Measurements from ENCODE around the gene PCDHGA12. TPM values are rescaled to one million over a fixed set of nuclear protein-coding genes. Genes with fewer than 3 reads are reported as not detected.
"Not testable (repeated sequence)": the region's sequence is repeated elsewhere in the genome, so short reads cannot be mapped to it uniquely, and the experiment has no call there.

Gene PCDHGA12
- total RNA-seq, 4 donors from 2014 or later, result 3.4 to 9.1 (median 6.3) TPM

DNA sequence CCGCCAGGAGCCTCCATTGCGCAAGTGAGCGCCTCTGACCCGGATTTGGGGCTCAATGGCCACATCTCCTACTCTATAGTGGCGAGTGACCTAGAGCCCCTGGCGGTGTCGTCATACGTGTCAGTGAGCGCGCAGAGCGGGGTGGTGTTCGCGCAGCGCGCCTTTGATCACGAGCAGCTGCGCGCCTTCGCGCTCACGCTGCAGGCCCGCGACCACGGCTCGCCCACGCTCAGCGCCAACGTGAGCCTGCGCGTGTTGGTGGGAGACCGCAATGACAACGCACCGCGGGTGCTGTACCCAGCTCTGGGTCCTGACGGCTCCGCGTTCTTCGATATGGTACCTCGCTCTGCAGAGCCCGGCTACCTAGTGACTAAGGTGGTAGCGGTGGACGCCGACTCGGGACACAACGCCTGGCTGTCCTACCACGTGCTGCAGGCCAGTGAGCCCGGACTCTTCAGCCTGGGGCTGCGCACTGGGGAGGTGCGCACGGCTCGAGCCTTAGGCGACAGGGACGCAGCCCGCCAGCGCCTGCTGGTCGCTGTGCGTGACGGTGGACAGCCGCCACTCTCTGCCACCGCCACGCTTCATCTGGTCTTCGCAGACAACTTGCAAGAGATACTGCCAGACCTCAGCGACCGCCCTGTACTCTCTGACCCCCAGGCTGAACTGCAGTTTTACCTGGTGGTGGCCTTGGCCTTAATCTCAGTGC is 20.6 kb upstream of the PCDHGA12 start:
- TF ChIP-seq, protein P1, sequence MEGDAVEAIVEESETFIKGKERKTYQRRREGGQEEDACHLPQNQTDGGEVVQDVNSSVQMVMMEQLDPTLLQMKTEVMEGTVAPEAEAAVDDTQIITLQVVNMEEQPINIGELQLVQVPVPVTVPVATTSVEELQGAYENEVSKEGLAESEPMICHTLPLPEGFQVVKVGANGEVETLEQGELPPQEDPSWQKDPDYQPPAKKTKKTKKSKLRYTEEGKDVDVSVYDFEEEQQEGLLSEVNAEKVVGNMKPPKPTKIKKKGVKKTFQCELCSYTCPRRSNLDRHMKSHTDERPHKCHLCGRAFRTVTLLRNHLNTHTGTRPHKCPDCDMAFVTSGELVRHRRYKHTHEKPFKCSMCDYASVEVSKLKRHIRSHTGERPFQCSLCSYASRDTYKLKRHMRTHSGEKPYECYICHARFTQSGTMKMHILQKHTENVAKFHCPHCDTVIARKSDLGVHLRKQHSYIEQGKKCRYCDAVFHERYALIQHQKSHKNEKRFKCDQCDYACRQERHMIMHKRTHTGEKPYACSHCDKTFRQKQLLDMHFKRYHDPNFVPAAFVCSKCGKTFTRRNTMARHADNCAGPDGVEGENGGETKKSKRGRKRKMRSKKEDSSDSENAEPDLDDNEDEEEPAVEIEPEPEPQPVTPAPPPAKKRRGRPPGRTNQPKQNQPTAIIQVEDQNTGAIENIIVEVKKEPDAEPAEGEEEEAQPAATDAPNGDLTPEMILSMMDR (IDR thresholded peaks at IDR 0.05), result no peak
- no peak for TF ChIP-seq POLR2A (IDR thresholded peaks at IDR 0.05)
- 24 to 28% methylated on average over 28 to 38 of the region's 64 CpGs for WGBS, 2 donors

DNA sequence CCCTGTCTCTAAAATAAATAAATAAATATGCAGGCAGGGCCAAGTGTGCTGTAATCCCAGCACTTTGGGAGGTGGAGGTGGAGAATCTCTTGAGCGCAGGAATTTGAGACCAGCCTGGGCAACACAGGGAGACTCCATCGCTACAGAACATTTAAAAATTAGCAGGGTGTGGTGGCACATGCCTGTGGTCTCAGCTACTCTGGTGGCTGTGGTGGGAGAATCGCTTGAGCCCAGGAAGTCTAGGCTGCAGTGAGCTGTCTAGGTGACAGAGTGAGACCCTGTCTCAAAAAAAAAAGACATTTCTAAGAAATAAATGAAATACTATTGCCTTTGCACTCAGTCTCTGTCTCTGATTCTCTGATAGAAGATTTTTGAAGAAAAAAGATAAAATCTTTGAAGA is 18.7 kb upstream of the PCDHGA12 start:
- WGBS, 2 donors, result 67 to 69% methylated on average over 3 of the region's 3 CpGs
- no peak overlapping the region for H3K4me3 ChIP-seq (ENCODE audit: low read depth, poor library complexity, severe bottlenecking)
- intact Hi-C loops (cut with DNase I; ENCODE audit: low total_unique reads), result loop anchor here (10.0 kb wide), 1 partner anchor 143 kb away; no protein-coding TSS in a partner anchor
- TF ChIP-seq, protein P1 (IDR thresholded peaks at IDR 0.05), result no peak
- no peak for TF ChIP-seq POLR2A (IDR thresholded peaks at IDR 0.05)
- DNase-seq (ENCODE audit: low spot score in 2 of 2), result no peak

More for the DNA sequence above, 20.6 kb upstream of the PCDHGA12 start:
- DNase-seq (ENCODE audit: low spot score in 2 of 2), result no peak
- H3K4me3 ChIP-seq (ENCODE audit: low read depth, poor library complexity, severe bottlenecking), result no peak overlapping the region
- intact Hi-C loops (cut with DNase I; ENCODE audit: low total_unique reads), result loop anchor here (10.0 kb wide), 1 partner anchor 145 kb away; no protein-coding TSS in a partner anchor

DNA sequence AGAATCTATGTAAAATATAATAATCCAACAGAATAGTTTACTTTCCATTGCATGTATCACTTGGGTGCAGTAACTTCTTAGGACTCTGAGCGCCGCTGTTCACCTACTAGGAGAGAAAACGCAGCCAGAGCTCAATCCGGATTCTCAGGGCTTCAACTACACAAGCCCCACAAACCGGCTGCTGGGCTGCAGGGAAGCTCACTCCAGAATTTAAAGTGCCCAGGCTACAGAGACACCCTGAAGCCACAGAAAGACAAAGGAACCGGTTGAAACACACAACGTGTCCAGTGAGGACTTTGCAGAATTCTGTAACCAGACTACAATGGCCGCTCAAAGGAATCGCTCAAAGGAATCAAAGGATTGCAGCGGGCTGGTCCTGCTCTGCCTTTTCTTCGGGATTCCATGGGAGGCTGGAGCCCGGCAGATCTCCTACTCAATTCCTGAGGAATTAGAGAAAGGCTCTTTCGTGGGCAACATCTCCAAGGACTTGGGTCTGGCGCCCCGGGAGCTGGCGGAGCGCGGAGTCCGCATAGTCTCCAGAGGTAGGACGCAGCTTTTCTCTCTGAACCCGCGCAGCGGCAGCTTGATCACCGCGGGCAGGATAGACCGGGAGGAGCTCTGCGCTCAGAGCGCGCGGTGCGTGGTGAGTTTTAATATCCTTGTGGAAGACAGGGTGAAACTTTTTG is 17.3 kb upstream of the PCDHGA12 start, which contains the start of gene PCDHGA10:
TSS of gene PCDHGA10 (plus strand) at position 134 of the 686 bp plus-strand sequence. CDS start at position 323, 189 bp downstream.
- TF ChIP-seq, protein P1 (IDR thresholded peaks at IDR 0.05), result no peak
- no peak for TF ChIP-seq POLR2A (IDR thresholded peaks at IDR 0.05)
- intact Hi-C loops (cut with DNase I; ENCODE audit: low total_unique reads), result loop anchor here (10.0 kb wide), 1 partner anchor 142 kb away; no protein-coding TSS in a partner anchor
- WGBS, 2 donors, result 18 to 19% methylated on average over 31 of the region's 31 CpGs

DNA sequence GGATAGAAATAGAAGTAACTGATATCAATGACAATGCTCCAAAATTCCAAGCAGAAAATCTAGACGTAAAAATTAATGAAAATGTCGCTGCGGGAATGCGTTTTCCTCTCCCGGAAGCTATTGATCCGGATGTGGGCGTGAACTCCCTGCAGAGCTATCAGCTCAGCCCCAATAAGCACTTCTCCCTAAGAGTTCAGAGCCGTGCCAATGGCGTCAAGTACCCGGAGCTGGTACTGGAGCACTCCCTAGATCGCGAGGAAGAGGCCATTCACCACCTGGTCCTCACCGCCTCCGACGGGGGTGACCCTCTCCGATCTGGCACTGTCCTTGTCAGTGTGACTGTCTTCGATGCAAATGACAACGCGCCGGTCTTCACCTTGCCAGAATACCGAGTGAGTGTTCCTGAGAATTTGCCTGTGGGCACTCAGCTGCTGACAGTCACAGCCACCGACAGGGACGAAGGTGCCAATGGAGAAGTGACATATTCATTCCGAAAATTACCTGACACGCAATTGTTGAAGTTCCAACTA is 16.7 kb upstream of the PCDHGA12 start:
- no peak overlapping the region for H3K4me3 ChIP-seq (ENCODE audit: low read depth, poor library complexity, severe bottlenecking)
- DNase-seq (ENCODE audit: low spot score in 2 of 2), result no peak
- 20 to 23% methylated on average over 25 of the region's 25 CpGs for WGBS, 2 donors
- TF ChIP-seq POLR2A (IDR thresholded peaks at IDR 0.05), result no peak
- intact Hi-C loops (cut with DNase I; ENCODE audit: low total_unique reads), result loop anchor here (10.0 kb wide), 1 partner anchor 141 kb away; no protein-coding TSS in a partner anchor

More for the DNA sequence above, 17.3 kb upstream of the PCDHGA12 start, which contains the start of gene PCDHGA10:
- no peak within 1 kb of the TSS for H3K4me3 ChIP-seq (ENCODE audit: low read depth, poor library complexity, severe bottlenecking)
- no peak for DNase-seq (ENCODE audit: low spot score in 2 of 2)

DNA sequence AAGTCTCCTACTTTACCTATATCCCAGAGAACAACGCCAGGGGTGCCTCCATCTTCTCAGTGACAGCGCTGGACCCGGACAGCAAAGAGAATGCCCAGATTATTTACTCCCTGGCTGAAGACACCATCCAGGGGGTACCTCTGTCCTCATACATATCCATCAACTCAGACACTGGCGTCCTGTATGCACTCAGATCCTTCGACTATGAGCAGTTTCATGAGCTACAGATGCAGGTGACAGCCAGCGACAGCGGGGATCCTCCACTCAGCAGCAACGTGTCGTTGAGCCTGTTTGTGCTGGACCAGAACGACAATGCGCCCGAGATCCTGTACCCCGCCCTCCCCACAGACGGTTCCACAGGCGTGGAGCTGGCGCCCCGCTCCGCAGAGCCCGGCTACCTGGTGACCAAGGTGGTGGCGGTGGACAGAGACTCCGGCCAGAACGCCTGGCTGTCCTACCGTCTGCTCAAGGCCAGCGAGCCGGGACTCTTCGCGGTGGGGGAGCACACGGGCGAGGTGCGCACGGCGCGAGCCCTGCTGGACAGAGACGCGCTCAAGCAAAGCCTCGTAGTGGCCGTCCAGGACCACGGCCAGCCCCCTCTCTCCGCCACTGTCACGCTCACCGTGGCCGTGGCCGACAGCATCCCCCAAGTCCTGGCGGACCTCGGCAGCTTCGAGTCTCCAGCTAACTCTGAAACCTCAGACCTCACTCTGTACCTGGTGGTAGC is 15.6 kb upstream of the PCDHGA12 start:
- not testable (repeated sequence) for H3K4me3 ChIP-seq (ENCODE audit: low read depth, poor library complexity, severe bottlenecking); DNase-seq (ENCODE audit: low spot score in 2 of 2)
- intact Hi-C loops (cut with DNase I; ENCODE audit: low total_unique reads), result loop anchor here (10.0 kb wide), 1 partner anchor 140 kb away; no protein-coding TSS in a partner anchor
- 34 to 37% methylated on average over 41 to 45 of the region's 46 CpGs for WGBS, 2 donors

DNA sequence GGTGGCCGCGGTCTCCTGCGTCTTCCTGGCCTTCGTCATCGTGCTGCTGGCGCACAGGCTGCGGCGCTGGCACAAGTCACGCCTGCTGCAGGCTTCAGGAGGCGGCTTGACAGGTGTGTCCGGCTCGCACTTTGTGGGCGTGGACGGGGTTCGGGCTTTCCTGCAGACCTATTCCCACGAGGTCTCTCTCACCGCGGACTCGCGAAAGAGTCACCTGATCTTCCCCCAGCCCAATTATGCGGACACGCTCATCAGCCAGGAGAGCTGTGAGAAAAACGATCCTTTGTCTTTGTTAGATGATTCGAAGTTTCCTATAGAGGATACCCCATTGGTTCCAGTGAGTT is 15.1 kb upstream of the PCDHGA12 start:
- H3K4me3 ChIP-seq (ENCODE audit: low read depth, poor library complexity, severe bottlenecking); DNase-seq (ENCODE audit: low spot score in 2 of 2): not testable (repeated sequence)
- intact Hi-C loops (cut with DNase I; ENCODE audit: low total_unique reads), result loop anchor here (10.0 kb wide), 1 partner anchor 140 kb away; no protein-coding TSS in a partner anchor
- 26 to 28% methylated on average over 19 to 24 of the region's 24 CpGs for WGBS, 2 donors

DNA sequence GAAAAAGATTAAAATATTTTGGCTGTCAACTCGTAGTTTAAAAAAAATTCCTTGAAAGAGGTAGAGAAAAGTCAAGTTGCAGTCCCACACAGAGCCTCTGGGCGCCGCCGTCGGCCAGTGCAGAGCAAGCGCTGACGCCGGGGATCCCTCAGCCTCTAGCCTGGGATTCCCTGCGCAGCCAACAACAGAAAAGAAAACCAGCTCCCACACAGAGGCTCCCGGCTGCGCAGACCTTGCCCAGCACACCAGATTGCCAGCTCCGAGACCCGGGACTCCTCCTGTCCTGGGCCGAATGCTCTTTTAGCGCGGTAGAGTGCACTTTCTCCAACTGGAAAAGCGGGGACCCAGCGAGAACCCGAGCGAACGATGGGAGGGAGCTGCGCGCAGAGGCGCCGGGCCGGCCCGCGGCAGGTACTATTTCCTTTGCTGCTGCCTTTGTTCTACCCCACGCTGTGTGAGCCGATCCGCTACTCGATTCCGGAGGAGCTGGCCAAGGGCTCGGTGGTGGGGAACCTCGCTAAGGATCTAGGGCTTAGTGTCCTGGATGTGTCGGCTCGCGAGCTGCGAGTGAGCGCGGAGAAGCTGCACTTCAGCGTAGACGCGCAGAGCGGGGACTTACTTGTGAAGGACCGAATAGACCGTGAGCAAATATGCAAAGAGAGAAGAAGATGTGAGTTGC is 12.7 kb upstream of the PCDHGA12 start, which contains the start of gene PCDHGB7:
TSS of gene PCDHGB7 (plus strand) at position 184 of the 679 bp plus-strand sequence. CDS start at position 367, 183 bp downstream.
- DNase-seq (ENCODE audit: low spot score in 2 of 2), result peak; percentile 46 to 91
- peak within 1 kb of the TSS; percentile 1 for H3K4me3 ChIP-seq (ENCODE audit: low read depth, poor library complexity, severe bottlenecking)
- intact Hi-C loops (cut with DNase I; ENCODE audit: low total_unique reads), result loop anchor here (10.0 kb wide), 1 partner anchor 137 kb away; no protein-coding TSS in a partner anchor
- whole genome bisulfite sequencing, 2 donors, result 13% methylated on average over 43 to 45 of the region's 47 CpGs

Measured in lower leg skin (tissue), 4 donors.